Stimulated activated CD8-positive, alpha-beta memory T cell treated with anti-CD3 and anti-CD28 coated beads, Interleukin-12 subunit alpha, Interleukin-12 subunit beta, amount 100 ng/mL, for 24 hours (primary cell): Measurements from ENCODE around the gene STARD3.

ENCODE experiments used
- DNase-seq: peaks from one replicate; pipeline ENCODE4 v3.0.0-alpha.2; 2020; ENCODE audit errors: extremely low read depth

Gene STARD3

DNA sequence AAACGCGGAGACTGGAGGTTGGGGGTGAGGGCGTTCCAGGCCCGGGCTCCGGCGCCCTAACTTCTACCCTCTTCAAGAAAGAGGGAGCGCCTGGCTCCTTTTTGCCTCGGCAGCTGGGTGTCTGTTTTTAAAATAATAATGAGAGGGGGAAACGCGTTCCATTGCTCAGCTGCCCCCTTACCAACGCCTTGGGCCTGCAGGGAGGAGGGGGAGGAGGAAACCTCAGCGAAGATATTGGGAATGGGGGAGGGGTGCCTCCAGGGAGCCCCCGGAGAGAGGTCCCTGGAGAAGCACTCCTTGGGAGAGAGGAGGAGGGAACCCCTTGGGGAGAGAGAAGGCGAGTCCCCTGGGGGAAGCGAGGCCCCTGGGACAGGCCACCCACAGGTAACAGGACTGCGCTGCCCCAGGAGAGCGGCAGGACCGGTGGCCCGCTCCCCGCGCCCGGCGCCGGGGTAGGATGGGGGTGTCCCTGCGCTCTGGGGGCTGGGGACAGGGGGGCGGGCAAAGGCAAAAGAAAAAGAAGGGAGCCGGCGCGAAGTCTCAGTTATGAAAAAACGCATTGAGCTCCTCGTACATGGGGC, 31.9 kb upstream of the STARD3 start:
- DNase-seq, result no peak

DNA sequence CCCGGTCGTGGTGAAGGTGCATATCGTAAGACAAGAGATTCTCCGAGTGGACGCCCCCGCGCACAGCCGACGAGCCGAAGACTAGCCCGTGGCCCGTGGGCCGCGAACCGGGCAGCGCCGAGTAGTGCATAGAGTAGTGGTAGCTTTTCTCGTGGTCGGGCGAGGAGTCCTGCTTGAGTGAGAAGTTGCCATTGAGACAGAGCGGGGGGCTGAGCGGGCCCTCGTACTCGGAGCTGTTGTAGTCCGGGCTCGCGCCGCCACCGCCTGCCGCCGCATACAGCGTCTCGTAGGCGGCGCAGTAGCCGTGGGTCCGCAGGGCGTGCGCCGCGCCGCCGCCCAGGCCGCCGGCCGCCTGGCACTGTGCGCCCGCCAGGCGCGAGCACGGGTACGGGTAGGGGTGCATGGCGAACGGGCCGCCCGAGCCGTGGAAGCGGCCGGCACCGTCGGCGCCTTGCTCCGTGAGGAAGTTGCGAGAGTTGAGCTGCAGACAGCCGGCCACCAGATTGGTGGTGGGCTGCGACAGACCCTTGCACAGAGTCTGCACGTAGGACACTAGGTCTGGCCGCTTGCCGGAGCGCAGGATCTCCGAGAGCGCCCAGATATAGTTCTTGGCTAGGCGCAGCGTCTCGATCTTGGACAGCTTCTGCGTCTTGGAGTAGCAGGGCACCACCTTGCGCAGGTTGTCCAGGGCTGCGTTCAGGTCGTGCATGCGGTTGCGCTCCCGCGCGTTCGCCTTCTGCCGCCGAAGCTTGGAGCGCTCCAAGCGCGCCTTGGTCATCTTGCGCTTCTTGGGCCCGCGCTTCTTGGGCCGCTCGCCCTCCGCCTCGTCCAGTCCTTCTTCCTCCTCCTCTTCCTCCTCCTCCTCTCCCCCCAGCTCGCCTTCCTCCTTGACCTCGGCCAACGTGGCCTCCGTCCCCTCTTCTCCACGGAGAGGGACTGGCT, 31.2 kb upstream of the STARD3 start:
- no peak for DNase-seq

GRCh38 chr17:39606434-39607056, 30.4 kb upstream of the STARD3 start:
- DNase-seq, result no peak

DNA sequence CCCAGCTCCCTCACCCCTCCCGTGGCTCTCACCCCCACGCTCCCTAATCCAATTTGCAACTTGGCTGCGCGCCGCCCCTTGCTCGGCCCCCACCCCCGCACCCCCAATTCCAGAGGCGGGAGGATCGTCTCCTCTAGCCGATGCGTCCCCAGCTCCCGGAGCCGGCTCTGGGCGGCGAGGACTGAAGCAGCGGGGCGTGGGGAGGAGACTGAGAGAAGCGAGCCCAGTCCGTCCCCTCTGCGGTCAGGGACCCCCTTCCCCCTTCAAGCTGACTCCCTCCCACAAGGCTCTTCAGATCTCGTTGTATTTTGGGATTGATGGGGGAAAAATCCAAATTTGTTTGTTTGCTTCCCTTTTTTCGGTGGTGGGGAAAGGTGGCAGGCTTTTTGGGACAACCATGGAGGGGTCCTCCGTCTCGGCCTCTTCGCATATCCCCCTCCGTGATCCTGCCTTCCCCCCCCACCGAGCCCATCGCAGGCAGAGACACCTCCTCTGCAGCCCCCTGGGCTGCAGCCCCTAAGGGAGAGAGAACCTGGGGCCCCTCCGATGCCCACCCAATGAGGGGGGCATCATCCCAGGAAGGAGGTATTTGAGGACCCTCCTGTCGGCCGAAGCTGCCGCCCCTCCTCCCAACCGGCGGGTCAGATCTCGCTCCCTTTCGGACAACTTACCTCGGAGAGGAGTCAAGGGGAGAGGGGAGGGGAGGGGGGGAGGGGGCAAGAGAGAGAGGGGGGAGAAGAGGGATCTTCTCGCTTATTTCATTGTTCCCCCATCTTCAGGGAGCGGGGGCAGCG, 29.7 kb upstream of the STARD3 start:
- DNase-seq, result no peak

GRCh38 chr17:39607851-39608130, 29.2 kb upstream of the STARD3 start, which contains the start of gene NEUROD2:
TSS of gene NEUROD2 (minus strand) at chr17:39607920. CDS start at chr17:39606599, 1,321 bp downstream.
- DNase-seq, result no peak

DNA sequence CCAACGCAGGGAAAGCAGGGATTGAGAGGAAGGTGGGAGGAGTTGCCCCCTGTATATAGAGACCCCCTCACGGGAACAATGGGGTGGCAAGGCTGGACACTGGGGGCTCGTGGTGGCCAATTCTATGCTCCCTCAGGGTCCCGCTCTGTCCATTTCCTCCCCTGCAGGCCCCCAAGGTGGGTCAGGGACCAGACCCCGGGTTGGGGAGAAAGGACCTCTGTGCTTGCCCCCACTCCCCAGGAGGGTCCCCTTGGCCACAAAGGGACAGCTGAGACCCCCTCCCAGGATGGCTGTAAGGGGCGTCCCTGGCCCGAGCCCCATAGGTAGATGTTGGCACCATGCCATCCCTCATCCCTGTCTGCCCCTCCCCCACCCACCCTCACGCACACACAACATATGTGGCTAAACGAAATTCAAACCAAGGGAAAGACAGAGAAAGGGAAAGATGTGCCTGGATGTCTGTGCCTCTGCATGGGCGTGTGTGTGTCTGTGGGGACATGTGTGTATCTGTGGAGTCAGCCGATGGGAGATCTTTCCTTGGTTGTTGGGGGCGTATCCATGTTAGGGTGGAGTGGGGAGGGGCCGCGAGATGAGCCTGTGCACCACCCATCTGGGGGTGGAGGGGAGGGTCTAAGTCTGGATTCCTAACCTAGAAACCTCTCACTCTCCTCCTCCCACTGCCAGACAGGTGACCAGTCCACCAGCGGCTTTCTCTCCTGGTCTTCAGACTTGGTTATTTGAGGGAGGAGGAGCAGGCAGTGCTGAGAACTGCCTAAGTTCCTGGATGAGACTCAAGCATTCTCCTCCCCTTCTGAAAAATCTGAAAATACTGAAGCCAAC, 28.6 kb upstream of the STARD3 start:
- no peak for DNase-seq

- no peak for DNase-seq
Observed at GRCh38 chr17:39609416-39610025, 27.4 kb upstream of the STARD3 start.

GRCh38 chr17:39611401-39612112, 25.4 kb upstream of the STARD3 start:
- no peak for DNase-seq

DNA sequence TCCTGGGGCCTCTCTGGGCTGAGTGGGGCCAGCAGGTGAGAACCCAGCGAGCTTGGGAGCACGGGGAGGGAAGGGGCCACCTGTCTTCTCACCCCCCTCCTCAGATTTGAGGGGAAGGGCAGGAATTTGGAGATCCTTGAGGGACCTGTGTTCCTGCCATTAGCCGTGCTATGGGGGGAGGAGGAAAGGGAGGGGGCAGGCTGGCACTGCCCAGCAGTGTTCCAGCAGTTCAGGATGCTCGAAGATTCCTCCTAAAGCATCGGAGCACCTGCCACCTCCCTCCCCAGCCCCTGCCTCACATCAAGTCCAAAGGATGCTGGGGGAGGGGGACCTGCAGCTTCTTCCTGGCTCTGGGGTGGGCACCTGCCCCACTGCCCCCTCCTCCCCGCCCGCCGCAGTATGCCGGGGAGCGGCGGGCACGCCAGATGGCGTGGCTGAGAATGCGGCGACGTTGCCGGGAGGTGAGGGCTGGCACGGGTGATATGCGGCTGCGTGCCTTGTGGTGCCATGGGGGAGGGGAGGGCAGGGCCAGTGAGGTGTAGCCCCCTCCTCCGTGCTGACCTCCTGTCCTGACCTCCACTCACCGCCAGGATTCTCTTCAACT, 24.6 kb upstream of the STARD3 start:
- no peak for DNase-seq

- DNase-seq, result no peak
Observed at GRCh38 chr17:39612935-39613464, 23.9 kb upstream of the STARD3 start.

- DNase-seq, result no peak
Observed at GRCh38 chr17:39614545-39615157, 22.3 kb upstream of the STARD3 start.

GRCh38 chr17:39615434-39615833, 21.5 kb upstream of the STARD3 start:
- DNase-seq, result no peak

GRCh38 chr17:39617100-39617445, 19.9 kb upstream of the STARD3 start:
- DNase-seq, result no peak

DNA sequence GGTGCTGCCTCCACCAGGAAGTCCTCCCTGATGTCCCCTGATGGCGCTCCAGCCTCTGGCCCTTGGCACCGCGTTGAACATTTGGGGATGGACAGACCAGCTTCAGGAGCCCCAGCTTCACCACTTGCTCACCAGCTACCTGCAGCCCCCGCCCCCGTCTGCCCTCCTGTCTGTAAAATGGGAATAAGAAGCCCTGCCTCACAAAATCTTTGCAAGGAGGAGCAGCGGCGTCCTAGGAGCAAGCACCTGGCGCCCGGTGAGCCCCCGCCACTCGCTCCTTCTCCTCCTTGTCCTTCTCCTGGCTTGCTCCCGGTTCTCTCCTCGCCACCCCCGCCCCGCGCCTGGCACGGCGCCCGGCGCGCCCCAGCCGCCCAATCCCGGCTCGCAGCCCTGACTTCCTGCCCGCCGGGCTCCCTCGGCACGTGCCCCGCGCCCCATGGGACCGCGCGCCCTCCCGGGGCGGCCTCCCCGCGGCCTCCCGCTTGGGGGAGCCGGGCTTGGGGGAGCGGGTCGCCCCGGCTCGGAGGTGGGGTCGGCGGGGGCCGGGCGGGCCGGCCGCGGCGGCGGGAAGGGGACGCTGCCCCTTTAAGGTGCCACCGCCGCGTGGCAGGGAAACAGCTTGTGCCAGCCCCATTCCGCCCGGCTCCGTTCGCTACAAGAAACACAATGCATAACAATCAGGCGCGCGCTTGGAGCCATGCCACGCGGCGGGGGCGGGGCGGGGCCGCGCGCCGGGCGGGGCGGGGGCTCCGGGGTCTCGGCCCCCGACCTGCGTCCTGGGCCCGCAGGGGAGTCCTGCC, 19.3 kb upstream of the STARD3 start:
- peak; percentile 25 for DNase-seq

GRCh38 chr17:39618246-39618913, 18.6 kb upstream of the STARD3 start:
- no peak for DNase-seq

GRCh38 chr17:39618956-39619785, 17.8 kb upstream of the STARD3 start:
- DNase-seq, result no peak

DNA sequence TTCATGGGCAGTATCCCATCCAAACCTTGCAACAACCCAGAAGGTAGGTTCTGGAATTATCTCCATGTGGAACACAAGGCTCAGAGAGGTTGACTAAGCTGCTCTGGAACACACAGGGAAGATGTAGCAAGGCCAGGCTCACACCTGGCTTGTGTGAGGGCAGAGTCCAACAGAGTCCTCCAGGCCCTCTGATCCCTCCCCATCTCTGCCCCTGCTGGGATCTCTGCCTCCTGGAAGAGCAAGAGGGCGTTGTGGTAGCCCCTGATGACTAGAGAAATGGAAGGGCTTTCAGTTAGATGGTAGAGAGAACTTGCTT, 17.2 kb upstream of the STARD3 start:
- DNase-seq, result no peak
